ENCODE data around the gene ANKRD23.
"Not testable (repeated sequence)": the region's sequence is repeated elsewhere in the genome, so short reads cannot be mapped to it uniquely, and the experiment has no call there.

The ANKRD23 gene

GRCh38 chr2:96816127-96816835 lies 27.5 kb downstream of the ANKRD23 start, which contains the start of gene CNNM3:
TSS of gene CNNM3 (plus strand) at chr2:96816268. CDS start at chr2:96816278, 10 bp downstream.
- DNase-seq (ENCODE audit: low read depth, low spot score): peak; percentile 70

- no peak for DNase-seq (ENCODE audit: low read depth, low spot score)
Observed at GRCh38 chr2:96815326-96816126, 28.3 kb downstream of the ANKRD23 start.

DNA sequence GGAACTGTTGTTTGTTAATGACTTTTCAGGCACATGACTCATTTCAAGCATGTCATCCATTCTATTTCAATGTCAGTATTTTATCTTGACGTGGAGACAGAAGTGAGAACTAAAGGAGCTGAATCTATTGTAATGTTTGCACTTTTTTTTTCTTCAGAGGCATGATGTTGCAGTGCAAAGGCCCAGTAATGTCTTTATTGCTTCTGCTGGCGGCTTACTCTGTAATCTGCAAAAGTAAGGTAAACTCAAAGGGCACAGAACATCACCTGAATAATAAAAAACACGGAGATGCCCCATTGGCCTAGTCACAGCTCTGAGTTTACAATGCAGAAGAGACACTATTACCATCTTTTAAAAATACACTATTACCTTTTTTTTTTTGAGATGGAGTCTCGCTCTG lies 30.2 kb downstream of the ANKRD23 start:
- no peak for DNase-seq (ENCODE audit: low read depth, low spot score)

- DNase-seq (ENCODE audit: low read depth, low spot score): no peak
Observed at GRCh38 chr2:96811917-96812316, 31.9 kb downstream of the ANKRD23 start.

GRCh38 chr2:96810783-96811192 lies 33.0 kb downstream of the ANKRD23 start:
- no peak for DNase-seq (ENCODE audit: low read depth, low spot score)

- DNase-seq (ENCODE audit: low read depth, low spot score): no peak
Observed at GRCh38 chr2:96809951-96810782, 33.7 kb downstream of the ANKRD23 start.

DNA sequence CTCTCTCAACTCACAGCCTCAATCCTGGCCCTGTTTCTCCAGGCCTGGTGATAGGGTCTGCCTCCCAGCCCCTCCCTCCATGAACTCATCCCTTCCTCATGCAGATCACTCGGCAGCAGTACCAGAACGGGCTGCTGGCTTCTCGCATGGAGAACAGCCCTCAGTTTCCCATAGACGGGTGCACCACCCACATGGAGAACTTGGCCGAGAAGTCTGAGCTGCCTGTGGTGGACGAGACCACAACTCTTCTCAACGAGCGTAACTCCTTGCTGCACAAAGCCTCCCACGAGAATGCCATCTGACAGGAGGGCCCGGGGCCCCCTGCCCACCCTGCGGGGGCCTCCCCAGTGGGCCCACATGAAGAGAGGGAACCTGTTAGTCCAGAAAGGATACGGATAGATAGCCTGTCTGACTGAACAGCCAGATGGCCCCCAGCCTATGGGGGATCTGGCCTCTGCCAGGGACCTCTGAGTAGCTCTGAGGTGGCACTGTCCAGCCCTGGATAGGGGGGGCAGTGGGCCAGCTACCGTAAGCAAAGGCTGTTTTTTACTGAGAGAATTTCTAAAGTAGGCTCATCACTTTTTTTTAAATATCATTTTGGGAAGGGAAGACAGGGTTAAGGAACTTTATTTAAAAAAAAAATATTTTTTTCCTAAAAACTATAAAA lies 34.5 kb downstream of the ANKRD23 start:
- DNase-seq (ENCODE audit: low read depth, low spot score): no peak

DNA sequence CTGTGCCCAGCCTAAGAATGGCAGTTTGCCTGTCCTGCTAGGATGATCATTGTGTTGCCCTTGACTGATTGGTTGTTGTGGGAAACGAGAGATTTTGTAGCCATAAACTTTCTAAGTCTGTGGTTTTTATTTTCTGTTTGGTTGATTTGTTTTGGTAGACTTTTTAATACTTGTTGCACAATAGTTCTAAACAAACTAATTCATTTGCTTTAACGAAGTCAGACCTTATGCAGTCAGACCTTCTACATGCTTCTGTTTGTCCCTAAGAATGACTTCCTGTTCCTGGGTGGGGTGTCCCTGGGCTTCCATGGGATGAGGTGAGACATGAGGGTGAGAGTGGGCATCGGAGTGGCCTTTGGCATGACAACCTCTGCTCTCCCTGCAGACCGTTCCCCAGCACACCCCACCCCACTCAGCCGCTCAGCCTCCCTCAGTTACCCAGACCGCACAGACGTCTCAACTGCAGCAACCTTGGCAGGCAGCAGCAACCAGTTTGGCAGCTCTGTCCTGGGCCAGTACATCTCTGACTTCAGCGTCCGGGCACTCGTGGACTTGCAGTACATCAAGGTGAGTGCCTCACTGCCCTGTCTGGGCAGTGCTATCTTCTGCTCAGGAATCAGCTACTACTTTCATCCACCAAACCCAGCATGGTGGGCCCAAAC lies 35.5 kb downstream of the ANKRD23 start:
- DNase-seq (ENCODE audit: low read depth, low spot score): no peak

- DNase-seq (ENCODE audit: low read depth, low spot score): no peak
Observed at GRCh38 chr2:96807127-96807471, 36.7 kb downstream of the ANKRD23 start.

DNA sequence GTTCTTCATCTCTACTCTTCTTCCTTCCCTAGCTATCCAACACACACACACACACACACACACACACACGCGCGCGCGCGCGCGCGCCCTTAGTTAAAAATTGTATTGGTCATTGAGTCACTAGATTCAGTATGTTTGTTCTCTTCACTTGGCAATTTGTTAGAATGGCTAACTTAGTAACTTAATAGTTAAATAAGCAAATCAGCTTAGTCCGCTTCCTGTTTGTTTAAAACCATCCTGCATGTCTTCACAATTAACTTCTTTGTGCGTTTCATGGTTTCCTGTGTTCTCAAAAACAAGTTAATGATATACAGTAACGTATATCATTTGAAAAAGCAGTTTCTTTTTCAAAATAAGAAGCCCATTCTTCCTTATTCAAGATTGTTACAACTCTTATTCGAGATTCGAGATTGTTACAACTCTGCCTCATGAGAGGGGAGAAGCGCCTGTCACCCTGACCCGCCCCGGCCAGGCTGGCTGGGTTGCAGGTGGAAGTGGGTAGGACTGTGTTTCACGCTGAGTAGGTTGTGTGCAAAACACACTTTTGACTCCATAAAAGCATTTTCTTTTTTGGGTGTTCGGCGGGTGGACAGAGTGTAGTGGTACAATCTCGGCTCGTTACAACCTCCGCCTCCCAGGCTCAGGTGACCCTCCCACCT lies 37.2 kb downstream of the ANKRD23 start:
- DNase-seq (ENCODE audit: low read depth, low spot score): no peak

DNA sequence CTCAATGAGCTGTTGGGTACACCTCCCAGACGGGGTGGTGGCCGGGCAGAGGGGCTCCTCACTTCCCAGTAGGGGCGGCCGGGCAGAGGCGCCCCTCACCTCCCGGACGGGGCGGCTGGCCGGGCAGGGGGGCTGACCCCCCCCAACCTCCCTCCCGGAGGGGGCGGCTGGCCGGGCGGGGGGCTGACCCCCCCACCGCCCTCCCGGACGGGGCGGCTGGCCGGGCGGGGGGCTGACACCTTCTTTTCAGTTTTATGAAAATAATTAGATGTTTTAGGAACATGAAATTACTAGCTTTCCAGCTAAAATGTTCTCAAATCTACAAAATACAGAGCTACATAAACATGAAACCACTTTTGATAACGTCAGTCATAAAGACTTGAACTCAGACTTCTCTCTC lies 37.9 kb downstream of the ANKRD23 start:
- not testable (repeated sequence) for DNase-seq (ENCODE audit: low read depth, low spot score)

DNA sequence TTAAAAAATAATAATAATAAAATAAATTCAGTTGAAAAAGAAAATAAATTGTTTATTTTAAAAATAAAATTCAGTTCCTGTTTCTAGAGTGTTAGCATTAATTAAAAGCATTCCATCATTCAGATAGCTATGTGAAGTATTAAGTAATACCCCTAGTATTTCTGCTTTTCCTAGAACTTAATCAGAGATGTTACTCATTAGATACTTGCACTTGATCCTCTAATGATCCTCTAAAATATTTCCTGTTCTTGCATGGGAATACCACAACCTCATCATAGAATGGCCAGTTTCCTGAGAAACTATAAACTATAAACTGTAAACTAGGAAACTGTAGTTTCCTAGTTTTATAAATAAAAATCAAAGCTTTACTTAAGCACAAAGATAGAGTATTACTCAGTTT lies 38.8 kb downstream of the ANKRD23 start:
- no peak for DNase-seq (ENCODE audit: low read depth, low spot score)

- DNase-seq (ENCODE audit: low read depth, low spot score): no peak
Observed at GRCh38 chr2:96802721-96803120, 41.1 kb downstream of the ANKRD23 start.

- DNase-seq (ENCODE audit: low read depth, low spot score): no peak
Observed at GRCh38 chr2:96801786-96802595, 41.8 kb downstream of the ANKRD23 start.

DNA sequence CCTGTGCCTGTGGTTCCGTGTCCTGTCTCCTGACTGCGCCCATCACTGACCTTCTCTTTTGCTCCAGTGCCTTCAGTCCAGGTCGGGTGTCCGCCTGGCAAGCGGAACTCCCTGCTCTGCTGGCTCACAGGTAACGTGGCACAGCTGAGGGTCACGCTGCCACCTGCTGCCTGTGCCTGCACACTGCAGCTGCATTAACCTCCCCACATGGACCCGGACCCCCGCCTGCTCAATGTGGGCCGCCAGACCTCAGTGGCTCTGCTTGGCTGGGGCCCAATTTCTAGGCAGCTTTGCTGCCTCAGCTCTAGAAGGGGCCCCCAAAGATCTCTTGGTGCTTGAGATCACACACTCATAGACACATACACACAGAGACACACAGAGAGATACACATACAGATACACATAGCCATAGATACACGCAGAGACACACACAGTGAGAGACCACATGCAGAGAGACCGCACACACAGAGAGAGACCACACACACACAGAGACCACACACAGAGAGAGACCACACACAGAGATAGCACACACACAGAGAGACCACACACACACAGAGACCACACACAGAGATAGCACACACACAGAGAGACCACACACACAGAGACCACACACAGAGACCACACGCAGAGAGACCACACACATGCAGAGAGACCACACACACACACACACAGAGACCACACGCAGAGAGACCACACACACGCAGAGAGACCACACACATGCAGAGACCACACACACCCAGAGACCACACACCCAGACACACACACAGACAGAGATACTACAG lies 42.6 kb downstream of the ANKRD23 start:
- no peak for DNase-seq (ENCODE audit: low read depth, low spot score)

DNA sequence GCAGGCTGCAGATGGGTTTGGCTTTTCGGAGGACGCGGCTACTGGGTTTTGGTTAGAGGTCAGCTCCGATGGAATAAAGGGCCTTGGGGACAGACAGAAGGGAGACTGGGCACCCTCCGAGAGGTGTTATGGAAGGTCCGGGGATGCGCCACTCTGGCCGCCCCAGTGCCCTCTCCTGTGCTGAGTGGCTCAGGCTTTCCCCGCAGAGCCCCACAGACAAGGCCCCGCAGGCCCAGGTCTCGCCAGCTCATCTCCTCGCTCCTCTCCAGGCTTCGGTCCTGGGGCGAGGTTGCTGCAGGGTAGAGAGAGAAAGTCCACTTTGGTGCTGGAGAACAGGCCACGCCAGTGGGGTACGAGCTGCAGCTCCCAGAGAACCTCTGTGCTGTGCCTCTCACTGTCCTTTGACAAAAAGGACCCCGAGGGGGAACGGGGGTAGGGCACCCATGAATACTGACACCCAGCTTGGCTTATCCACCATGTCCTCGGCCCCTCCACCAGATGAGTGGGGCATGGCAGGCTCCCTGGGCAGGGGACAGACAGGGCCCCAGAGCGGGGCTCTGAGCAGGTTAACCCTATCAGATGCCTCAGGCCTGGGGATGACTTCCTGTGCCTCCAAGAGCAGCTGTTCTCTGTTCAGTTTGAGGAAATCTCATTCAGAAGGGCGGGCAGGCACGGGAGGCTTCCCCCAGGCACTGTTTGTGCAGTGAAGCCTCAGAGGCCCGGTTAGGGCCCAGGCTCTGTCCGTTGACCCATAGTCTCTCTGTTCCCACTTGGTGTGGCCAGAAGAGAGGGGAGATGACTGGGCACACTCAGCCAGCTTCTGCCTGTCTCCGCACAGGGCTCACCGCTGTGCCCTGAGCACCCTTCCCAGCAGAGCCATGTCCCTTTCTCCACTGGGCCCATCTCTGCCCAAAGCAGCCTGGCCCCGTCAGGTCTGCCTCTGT lies 43.5 kb downstream of the ANKRD23 start:
- DNase-seq (ENCODE audit: low read depth, low spot score): no peak

- DNase-seq (ENCODE audit: low read depth, low spot score): no peak
Observed at GRCh38 chr2:96799623-96799935, 44.2 kb downstream of the ANKRD23 start.
